ENCODE measurements around the gene C1orf198. TPM values are rescaled to one million over a fixed set of nuclear protein-coding genes. Genes with fewer than 3 reads are reported as not detected.
A peak's percentile ranks its signal among the peaks of the same experiment; 100 is the strongest.

The C1orf198 gene
- total and polyA plus RNA-seq, 2 of the 4 experiments (the other 2 are of a cell fraction), result 67.4 to 76.2 TPM

- Histone ChIP-seq H3K14ac (replicated peaks; ENCODE audit: low read depth, low read length) (0 out of 2 replicates have a peak overlapping the region, but pooled peaks have one; percentile 3), H3K79me1 (ENCODE audit: low read depth in 1 of 2, low read length in 2 of 2) (peaks cover 19 to 85% of the 10 kb centered on the region in 2 experiments), H3K9me1 (ENCODE audit: insufficient read depth, low read length) (peaks cover 28% of the 10 kb centered on the region), H3K4me3 (ENCODE audit: insufficient read depth, low read depth, low read length) (no peak overlapping the region), H3K4me1 (ENCODE audit: control insufficient read depth, insufficient read depth, low read length) (peaks cover 41% of the 10 kb centered on the region), H3K18ac (ENCODE audit: low read depth, low read length) (no peak overlapping the region; the same call in 1 of the 2 replicates), H3K4me2 (ENCODE audit: low read depth, low read length) (peak overlapping the region; percentile 9), H3K56ac (ENCODE audit: extremely low read depth, insufficient read depth, low read length) (no peak overlapping the region), H3K27me3 (ENCODE audit: control insufficient read depth, insufficient read depth, low read length) (no peaks in the 10 kb centered on the region), H3K23ac (ENCODE audit: low read depth, low read length) (peak overlapping the region; percentile 33), H2AK9ac (replicated peaks; ENCODE audit: low read depth, low read length, poor library complexity) (no peak overlapping the region), H2BK120ac (ENCODE audit: low read depth, low read length) (no peak overlapping the region), H4K91ac (ENCODE audit: insufficient read depth, low read depth, low read length) (no peak overlapping the region), H2BK20ac (ENCODE audit: low read depth, low read length) (no peak overlapping the region), H4K20me1 (ENCODE audit: insufficient read depth, low read length) (peaks cover 63% of the 10 kb centered on the region), H2AFZ (replicated peaks; ENCODE audit: low read length, poor library complexity) (no peak overlapping the region), H3K4ac (ENCODE audit: low read depth, low read length) (peak overlapping the region; percentile 14; the same call in 1 of the 2 replicates), H3K9ac (ENCODE audit: low read depth, low read length) (no peak overlapping the region), H3K36me3 (ENCODE audit: control insufficient read depth, insufficient read depth, low read length) (peaks cover 14% of the 10 kb centered on the region), H2BK5ac (ENCODE audit: low read depth, low read length, poor library complexity, severe bottlenecking) (no peak overlapping the region), H3K9me3 (ENCODE audit: control insufficient read depth, insufficient read depth, low read length) (no peaks in the 10 kb centered on the region), H4K8ac (ENCODE audit: low read depth in 2 of 2, low read length in 2 of 2) (no peak overlapping the region), H2BK15ac (ENCODE audit: low read depth, low read length) (no peak overlapping the region), H4K5ac (ENCODE audit: low read depth, low read length) (no peak overlapping the region), H3K27ac (ENCODE audit: insufficient read depth, low read length) (peak overlapping the region; percentile 16; the same call in 1 of the 2 replicates), H2AK5ac (ENCODE audit: low read depth, low read length) (peak overlapping the region; percentile 21; the same call in 1 of the 2 replicates)
- WGBS, 2 experiments (ENCODE audit: extremely low coverage in 2 of 2, insufficient read length in 1 of 2), result no CpG with 5 or more reads among the region's 9 CpGs
- dilution Hi-C loops (cut with HindIII; ENCODE audit: low sequenced_read_pairs, unreplicated experiment) (no loop called here), intact Hi-C loops (cut with micrococcal nuclease) (no loop called here), in situ Hi-C loops (cut with MboI; ENCODE audit: low sequenced_read_pairs) (loop anchor here (25.0 kb wide), 1 partner anchor 777 kb away; no protein-coding TSS in a partner anchor)
- ChIA-PET POLR2A (ENCODE audit: unreplicated experiment) (no interaction called here), CTCF (interaction anchor here (0.8 kb wide), 1 partner anchor 9 kb away, joined by 3 read pairs; no protein-coding TSS in a partner anchor)
- no TSS peak for BruUV-seq (replicated peaks)
- DNase-seq (no peak), ATAC-seq (ENCODE audit: low read depth) (no peak)
- TF ChIP-seq MXI1 (IDR thresholded peaks at IDR 0.05; ENCODE audit: borderline replicate concordance, low read depth, low read length) (no peak), NFE2L2 (IDR thresholded peaks at IDR 0.05; ENCODE audit: low read depth, low read length) (no peak), RAD21 (IDR thresholded peaks at IDR 0.05; ENCODE audit: low read length) (no peak), FOS (IDR thresholded peaks at IDR 0.05; ENCODE audit: low read depth, low read length) (no peak), POLR2A (IDR thresholded peaks at IDR 0.05; ENCODE audit: low read depth, low read length) (no peak), RFX5 (IDR thresholded peaks at IDR 0.05; ENCODE audit: low read depth, low read length) (no peak), CHD1 (IDR thresholded peaks at IDR 0.05; ENCODE audit: low read depth, low read length) (no peak), MAZ (IDR thresholded peaks at IDR 0.05; ENCODE audit: borderline replicate concordance, low read depth, low read length) (no peak), BHLHE40 (IDR thresholded peaks at IDR 0.05; ENCODE audit: low read depth, low read length) (no peak), RCOR1 (IDR thresholded peaks at IDR 0.05; ENCODE audit: insufficient replicate concordance, low read length) (no peak), SMC3 (IDR thresholded peaks at IDR 0.05; ENCODE audit: low read depth, low read length) (no peak), CEBPB (IDR thresholded peaks at IDR 0.05; ENCODE audit: low read depth, low read length) (no peak), MAFK (IDR thresholded peaks at IDR 0.05; ENCODE audit: low read depth, low read length) (no peak)
- TF ChIP-seq, protein P1, sequence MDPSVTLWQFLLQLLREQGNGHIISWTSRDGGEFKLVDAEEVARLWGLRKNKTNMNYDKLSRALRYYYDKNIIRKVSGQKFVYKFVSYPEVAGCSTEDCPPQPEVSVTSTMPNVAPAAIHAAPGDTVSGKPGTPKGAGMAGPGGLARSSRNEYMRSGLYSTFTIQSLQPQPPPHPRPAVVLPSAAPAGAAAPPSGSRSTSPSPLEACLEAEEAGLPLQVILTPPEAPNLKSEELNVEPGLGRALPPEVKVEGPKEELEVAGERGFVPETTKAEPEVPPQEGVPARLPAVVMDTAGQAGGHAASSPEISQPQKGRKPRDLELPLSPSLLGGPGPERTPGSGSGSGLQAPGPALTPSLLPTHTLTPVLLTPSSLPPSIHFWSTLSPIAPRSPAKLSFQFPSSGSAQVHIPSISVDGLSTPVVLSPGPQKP (IDR thresholded peaks at IDR 0.05; ENCODE audit: borderline replicate concordance, low read depth, low read length), result no peak
- TF ChIP-seq, protein P2, sequence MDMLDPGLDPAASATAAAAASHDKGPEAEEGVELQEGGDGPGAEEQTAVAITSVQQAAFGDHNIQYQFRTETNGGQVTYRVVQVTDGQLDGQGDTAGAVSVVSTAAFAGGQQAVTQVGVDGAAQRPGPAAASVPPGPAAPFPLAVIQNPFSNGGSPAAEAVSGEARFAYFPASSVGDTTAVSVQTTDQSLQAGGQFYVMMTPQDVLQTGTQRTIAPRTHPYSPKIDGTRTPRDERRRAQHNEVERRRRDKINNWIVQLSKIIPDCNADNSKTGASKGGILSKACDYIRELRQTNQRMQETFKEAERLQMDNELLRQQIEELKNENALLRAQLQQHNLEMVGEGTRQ (IDR thresholded peaks at IDR 0.05; ENCODE audit: low read depth, low read length), result no peak
These were observed 3.9 kb downstream of the C1orf198 start for GRCh38 chr1:230864441-230864840.

All from IMR-90 (cell line).